ENCODE data around the gene MOB3B. TPM values are rescaled to one million over a fixed set of nuclear protein-coding genes. Genes with fewer than 3 reads are reported as not detected.

MOB3B gene
- total and polyA plus RNA-seq, 2 of the 13 experiments (the other 11 are each of a cell fraction or from before 2014, with no cell fraction given) = 0.03 to 0.09 TPM

DNA sequence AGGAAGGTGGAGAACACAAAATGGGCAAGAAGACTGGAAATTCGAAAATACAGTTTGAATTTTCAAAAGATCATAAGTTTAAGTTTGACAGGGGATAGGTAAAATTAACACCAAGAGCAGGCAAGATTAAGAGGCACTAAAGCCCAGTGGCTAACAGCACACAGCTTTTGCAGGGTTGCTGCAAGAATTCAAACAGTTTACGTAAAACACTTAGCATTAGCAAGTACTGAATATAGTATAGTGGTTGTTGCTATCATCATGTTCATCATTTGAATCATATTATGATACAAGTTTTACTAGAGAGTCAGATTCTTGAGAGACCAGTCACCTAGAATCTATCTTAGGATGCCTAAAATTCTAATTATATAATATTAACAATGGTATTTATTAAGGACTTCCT, 66.8 kb downstream of the MOB3B start (continued):
- no peak for TF ChIP-seq MTERF4 (CRISPR knock-in tag; IDR thresholded peaks at IDR 0.05)
- TF ChIP-seq SRSF4 (IDR thresholded peaks at IDR 0.05; ENCODE audit: low read depth, low read length, poor library complexity, severe bottlenecking) = no peak
- TF ChIP-seq NONO (IDR thresholded peaks at IDR 0.05) = no peak
- no peak for TF ChIP-seq NONO (CRISPR knock-in tag; conservative IDR thresholded peaks at IDR 0.05)
- no peak for TF ChIP-seq LBX2 (CRISPR knock-in tag; IDR thresholded peaks at IDR 0.05; ENCODE audit: borderline replicate concordance)

DNA sequence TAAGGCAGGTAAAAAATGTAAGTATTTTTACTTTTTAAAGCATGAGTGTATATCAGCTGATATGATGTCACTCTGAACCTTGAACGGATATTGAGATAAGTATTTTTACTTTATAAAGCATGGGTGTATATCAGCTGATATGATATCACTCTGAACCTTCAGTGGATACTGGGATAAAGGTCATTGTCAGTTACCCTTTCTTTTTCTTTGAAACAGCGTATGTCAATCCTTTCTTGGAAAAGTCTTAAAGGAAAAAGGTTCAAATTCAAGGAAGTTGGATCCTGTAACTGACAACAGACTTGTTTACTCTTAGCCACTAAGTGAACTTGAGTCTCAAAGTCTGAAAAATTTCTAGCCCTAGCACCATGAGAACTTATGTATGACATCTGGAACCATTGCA, 67.2 kb downstream of the MOB3B start:
- ChIA-PET CTCF (ENCODE audit: low intra/inter-chr PET ratio, low total read pairs) (no interaction called here), POLR2A (no interaction called here)
- Histone ChIP-seq H3K9me3 (ENCODE audit: low read length) (no peaks in the 10 kb centered on the region), H3K27ac (ENCODE audit: extremely low read length, insufficient read depth, low read length) (no peak overlapping the region), H3K4me1 (ENCODE audit: insufficient read depth, low read length) (no peaks in the 10 kb centered on the region), H3K79me2 (ENCODE audit: insufficient read depth, low read length) (no peaks in the 10 kb centered on the region), H3K27me3 (ENCODE audit: control insufficient read depth in 1 of 2, insufficient read depth in 2 of 2, low read length in 2 of 2) (no peaks in the 10 kb centered on the region), H3K4me3 (replicated peaks in 1 of 3; ENCODE audit: insufficient read depth in 1 of 3, low read depth in 2 of 3, low read length in 3 of 3) (no peak overlapping the region), H3K9ac (ENCODE audit: insufficient read depth, low read depth, low read length) (no peak overlapping the region), H2AFZ (ENCODE audit: low read length) (no peak overlapping the region), H3K4me2 (ENCODE audit: low read depth, low read length) (no peak overlapping the region), H4K20me1 (ENCODE audit: insufficient read depth, low read length) (no peaks in the 10 kb centered on the region), H3K36me3 (replicated peaks in 1 of 2; ENCODE audit: control insufficient read depth in 1 of 2, insufficient read depth in 2 of 2, low read length in 2 of 2) (no peaks in the 10 kb centered on the region)
- no TSS peak for BruUV-seq (replicated peaks)
- in situ Hi-C loops (cut with HindIII; ENCODE audit: extremely low pct_ligation_motif_present, low pct_unique_long_range_greater_than_20kb) = no loop called here
- ATAC-seq (no peak), DNase-seq (ENCODE audit: low spot score) (no peak), FAIRE-seq (no peak)
- TF ChIP-seq ELF1 (CRISPR knock-in tag; IDR thresholded peaks at IDR 0.05) (no peak), HOMEZ (CRISPR knock-in tag; IDR thresholded peaks at IDR 0.05; ENCODE audit: low read depth) (no peak), NBN (conservative IDR thresholded peaks at IDR 0.05) (no peak), CBX1 (IDR thresholded peaks at IDR 0.05; ENCODE audit: low read depth) (no peak), ZMYM3 (CRISPR knock-in tag; IDR thresholded peaks at IDR 0.05) (no peak), ZNF879 (CRISPR knock-in tag; IDR thresholded peaks at IDR 0.05) (no peak), NR2F6 (IDR thresholded peaks at IDR 0.05) (no peak), NR2F6 (CRISPR knock-in tag; IDR thresholded peaks at IDR 0.05) (no peak), MED1 (CRISPR knock-in tag; IDR thresholded peaks at IDR 0.05) (no peak), ETV5 (CRISPR knock-in tag; IDR thresholded peaks at IDR 0.05; ENCODE audit: borderline replicate concordance) (no peak)
- TF ChIP-seq, protein P1, sequence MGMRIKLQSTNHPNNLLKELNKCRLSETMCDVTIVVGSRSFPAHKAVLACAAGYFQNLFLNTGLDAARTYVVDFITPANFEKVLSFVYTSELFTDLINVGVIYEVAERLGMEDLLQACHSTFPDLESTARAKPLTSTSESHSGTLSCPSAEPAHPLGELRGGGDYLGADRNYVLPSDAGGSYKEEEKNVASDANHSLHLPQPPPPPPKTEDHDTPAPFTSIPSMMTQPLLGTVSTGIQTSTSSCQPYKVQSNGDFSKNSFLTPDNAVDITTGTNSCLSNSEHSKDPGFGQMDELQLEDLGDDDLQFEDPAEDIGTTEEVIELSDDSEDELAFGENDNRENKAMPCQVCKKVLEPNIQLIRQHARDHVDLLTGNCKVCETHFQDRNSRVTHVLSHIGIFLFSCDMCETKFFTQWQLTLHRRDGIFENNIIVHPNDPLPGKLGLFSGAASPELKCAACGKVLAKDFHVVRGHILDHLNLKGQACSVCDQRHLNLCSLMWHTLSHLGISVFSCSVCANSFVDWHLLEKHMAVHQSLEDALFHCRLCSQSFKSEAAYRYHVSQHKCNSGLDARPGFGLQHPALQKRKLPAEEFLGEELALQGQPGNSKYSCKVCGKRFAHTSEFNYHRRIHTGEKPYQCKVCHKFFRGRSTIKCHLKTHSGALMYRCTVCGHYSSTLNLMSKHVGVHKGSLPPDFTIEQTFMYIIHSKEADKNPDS (CRISPR knock-in tag; IDR thresholded peaks at IDR 0.05) = no peak
- WGBS (ENCODE audit: low lambda C conversion rate) = 21% methylated on average over 2 of the region's 2 CpGs
- intact Hi-C loops (cut with micrococcal nuclease; ENCODE audit: unreplicated experiment) = no loop called here

Measured in HepG2 (cell line).